Suprapubic skin (tissue), 4 donors: ENCODE results near the gene CCDC7. TPM values are rescaled to one million over a fixed set of nuclear protein-coding genes. Genes with fewer than 3 reads are reported as not detected.

Experiments used
- DNase-seq, 2 donors: peaks; one replicate each; pipeline ENCODE4 v3.0.0-alpha.2; 2019; ENCODE audit warnings: low spot score in 2 of 2
- H3K27ac ChIP-seq: fragments of 200-600 bp; sonication (generic); one replicate; pipeline ENCODE4 v1.5.1; 2019
- H3K27me3 ChIP-seq: fragments of 200-600 bp; sonication (generic); one replicate; pipeline ENCODE4 v1.5.1; 2019
- H3K36me3 ChIP-seq: fragments of 200-600 bp; sonication (generic); one replicate; pipeline ENCODE4 v1.5.1; 2019
- H3K4me1 ChIP-seq: fragments of 200-600 bp; sonication (generic); one replicate; pipeline ENCODE4 v1.5.1; 2019
- H3K4me3 ChIP-seq: fragments of 200-600 bp; sonication (generic); one replicate; pipeline ENCODE4 v1.5.1; 2019; ENCODE audit warnings: mild to moderate bottlenecking
- H3K9me3 ChIP-seq: fragments of 200-600 bp; sonication (generic); one replicate; pipeline ENCODE4 v1.5.1; 2019
- EP300 ChIP-seq: sonication (generic); formaldehyde crosslinking; IDR thresholded peaks from one replicate; pipeline ENCODE4 v1.6.1; 2017; ENCODE audit warnings: antibody characterized with exemption
- POLR2A ChIP-seq, 2 donors: fragments of 450-650 bp; IDR thresholded peaks; one replicate each; pipeline ENCODE4 v1.6.1; 2017; ENCODE audit warnings: antibody characterized with exemption in 2 of 2, mild to moderate bottlenecking in 2 of 2, moderate library complexity in 2 of 2
- POLR2AphosphoS5 ChIP-seq, 3 donors: sonication (generic); formaldehyde crosslinking; IDR thresholded peaks; one replicate each; pipeline ENCODE4 v1.6.1; 2017; ENCODE audit warnings: antibody characterized with exemption in 3 of 3
- WGBS: methylation state at CpG from one replicate; pipeline ENCODE4 v1.1.5; 2018; 5-methylcytosine and 5-hydroxymethylcytosine counted together
- total RNA-seq, 4 donors: library from RNA; depleted of rRNA; stranded (reverse); fragments of >200 nt; gene quantifications; one replicate each; pipeline ENCODE4 v1.1.0, GENCODE V29; 2016
- TF ChIP-seq, protein P1 (sequence below), 2 donors: fragments of 200-600 bp in 1 of 2; fragments of 450-650 bp in 1 of 2; sonication (generic) in 1 of 2; IDR thresholded peaks; one replicate each; pipeline ENCODE4 v1.5.1; 2016 to 2019; ENCODE audit warnings: antibody characterized with exemption in 2 of 2, mild to moderate bottlenecking in 1 of 2, moderate library complexity in 1 of 2

Gene CCDC7
- total RNA-seq, 4 donors from 2014 or later = 4.6 to 10.1 (median 7.6) TPM

DNA sequence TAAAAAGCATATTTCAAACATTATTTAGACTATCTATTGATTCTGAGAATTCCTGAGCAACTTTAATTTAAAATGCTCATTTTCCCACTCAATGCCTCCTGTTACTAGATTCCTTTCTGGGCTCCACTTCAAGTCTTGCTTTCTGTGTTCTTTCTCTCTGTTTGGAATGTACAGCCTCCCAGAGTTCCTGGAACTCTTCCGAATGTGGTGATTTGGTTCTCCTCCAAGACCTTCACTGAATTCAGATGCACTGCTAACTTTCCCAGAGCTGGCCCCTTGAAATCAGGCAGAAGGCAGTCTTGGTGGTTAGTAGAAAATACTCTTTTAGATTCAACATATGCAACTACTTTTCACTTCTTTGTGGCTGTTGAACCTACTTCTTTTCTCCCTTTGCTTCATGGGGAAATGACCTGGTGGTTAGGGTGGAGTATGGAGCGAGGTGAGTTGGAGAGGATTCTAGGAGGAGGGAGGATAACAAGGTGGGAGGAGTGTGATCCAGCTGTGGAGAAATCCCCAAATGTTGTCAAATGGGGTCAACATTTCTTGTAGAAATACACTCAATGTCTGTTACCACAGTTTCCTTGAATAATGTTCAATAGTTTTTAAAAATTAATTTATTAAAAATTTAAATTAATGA lies 27.9 kb upstream of the CCDC7 start:
- Histone ChIP-seq H3K4me3 (no peak overlapping the region), H3K36me3 (no peaks in the 10 kb centered on the region), H3K9me3 (no peaks in the 10 kb centered on the region), H3K27ac (no peak overlapping the region), H3K27me3 (no peaks in the 10 kb centered on the region), H3K4me1 (no peaks in the 10 kb centered on the region)
- 36% methylated on average over 2 of the region's 2 CpGs for WGBS
- TF ChIP-seq, protein P1, sequence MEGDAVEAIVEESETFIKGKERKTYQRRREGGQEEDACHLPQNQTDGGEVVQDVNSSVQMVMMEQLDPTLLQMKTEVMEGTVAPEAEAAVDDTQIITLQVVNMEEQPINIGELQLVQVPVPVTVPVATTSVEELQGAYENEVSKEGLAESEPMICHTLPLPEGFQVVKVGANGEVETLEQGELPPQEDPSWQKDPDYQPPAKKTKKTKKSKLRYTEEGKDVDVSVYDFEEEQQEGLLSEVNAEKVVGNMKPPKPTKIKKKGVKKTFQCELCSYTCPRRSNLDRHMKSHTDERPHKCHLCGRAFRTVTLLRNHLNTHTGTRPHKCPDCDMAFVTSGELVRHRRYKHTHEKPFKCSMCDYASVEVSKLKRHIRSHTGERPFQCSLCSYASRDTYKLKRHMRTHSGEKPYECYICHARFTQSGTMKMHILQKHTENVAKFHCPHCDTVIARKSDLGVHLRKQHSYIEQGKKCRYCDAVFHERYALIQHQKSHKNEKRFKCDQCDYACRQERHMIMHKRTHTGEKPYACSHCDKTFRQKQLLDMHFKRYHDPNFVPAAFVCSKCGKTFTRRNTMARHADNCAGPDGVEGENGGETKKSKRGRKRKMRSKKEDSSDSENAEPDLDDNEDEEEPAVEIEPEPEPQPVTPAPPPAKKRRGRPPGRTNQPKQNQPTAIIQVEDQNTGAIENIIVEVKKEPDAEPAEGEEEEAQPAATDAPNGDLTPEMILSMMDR (IDR thresholded peaks at IDR 0.05) = no peak
- TF ChIP-seq POLR2AphosphoS5 (IDR thresholded peaks at IDR 0.05) (no peak), POLR2A (IDR thresholded peaks at IDR 0.05) (no peak), EP300 (no peak)
- no peak for DNase-seq

DNA sequence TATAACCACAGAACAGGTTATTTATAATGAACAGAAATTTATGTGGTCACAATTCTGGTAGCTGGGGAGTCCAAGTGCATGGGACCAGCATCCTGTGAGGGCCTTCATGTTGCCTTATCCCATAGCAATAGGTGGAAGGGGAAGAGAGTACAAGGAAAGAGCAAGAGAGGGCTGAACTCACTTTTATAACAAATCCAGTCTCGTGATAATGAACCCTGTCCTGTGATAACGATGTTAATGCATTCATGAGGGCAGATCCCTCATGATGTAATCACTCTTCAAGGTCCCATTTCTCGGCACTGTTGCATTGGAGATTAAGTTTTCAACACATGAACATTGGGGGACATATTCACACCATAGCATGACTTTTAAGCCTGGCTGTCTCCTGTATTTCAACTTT lies 27.4 kb upstream of the CCDC7 start:
- Histone ChIP-seq H3K9me3 (no peaks in the 10 kb centered on the region), H3K27ac (no peak overlapping the region)
- 77% methylated on average over 3 of the region's 3 CpGs for WGBS

DNA sequence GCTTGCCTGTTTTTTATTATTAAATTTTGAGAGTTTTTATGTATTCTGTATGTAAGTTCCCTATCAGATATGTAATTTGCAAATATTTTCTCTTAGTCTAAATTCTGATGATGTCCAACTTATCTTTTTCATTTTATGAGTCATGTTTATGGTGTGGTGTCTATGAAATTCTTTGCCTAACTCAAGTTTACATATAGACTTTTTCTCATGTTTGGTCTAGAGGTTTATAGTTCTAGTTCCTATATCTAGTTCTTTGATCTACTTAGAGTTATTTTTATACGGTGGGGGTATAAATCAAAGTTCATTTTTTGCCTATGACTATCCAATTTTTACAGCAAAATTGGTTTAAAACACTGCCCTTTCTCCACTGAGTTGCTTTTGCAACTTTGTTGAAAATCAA lies 26.3 kb upstream of the CCDC7 start:
- Histone ChIP-seq H3K27ac (no peak overlapping the region), H3K27me3 (no peaks in the 10 kb centered on the region), H3K4me3 (no peak overlapping the region), H3K36me3 (no peaks in the 10 kb centered on the region), H3K9me3 (no peaks in the 10 kb centered on the region), H3K4me1 (no peaks in the 10 kb centered on the region)
- TF ChIP-seq POLR2A (IDR thresholded peaks at IDR 0.05) = no peak
- no peak for TF ChIP-seq EP300
- no peak for TF ChIP-seq POLR2AphosphoS5 (IDR thresholded peaks at IDR 0.05)
- TF ChIP-seq, protein P1 (IDR thresholded peaks at IDR 0.05) = no peak
- no peak for DNase-seq
- 53% methylated on average over 1 of the region's 1 CpG for WGBS

More for the DNA sequence above, 27.4 kb upstream of the CCDC7 start:
- Histone ChIP-seq H3K4me1 (no peaks in the 10 kb centered on the region), H3K4me3 (no peak overlapping the region), H3K36me3 (no peaks in the 10 kb centered on the region), H3K27me3 (no peaks in the 10 kb centered on the region)
- no peak for TF ChIP-seq EP300
- no peak for TF ChIP-seq POLR2AphosphoS5 (IDR thresholded peaks at IDR 0.05)
- TF ChIP-seq, protein P1 (IDR thresholded peaks at IDR 0.05) = no peak
- no peak for TF ChIP-seq POLR2A (IDR thresholded peaks at IDR 0.05)
- no peak for DNase-seq

DNA sequence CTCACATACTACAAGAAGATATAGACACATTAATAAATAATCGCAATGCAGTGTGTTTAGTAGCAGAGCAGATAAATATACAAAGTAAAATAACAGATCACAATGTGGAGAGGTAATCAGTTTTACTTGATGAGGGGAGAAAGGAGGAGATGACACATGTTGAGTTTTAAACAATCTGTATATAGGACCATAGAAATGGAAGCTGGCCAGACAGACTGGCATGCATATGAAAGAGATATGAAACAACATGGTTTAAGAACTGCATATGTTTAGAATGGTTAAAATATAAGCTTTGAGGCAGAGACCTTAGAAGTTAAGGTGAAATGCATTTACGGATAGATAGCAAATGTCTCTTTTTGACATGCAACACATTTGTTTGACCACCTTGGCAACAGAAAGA lies 19.8 kb upstream of the CCDC7 start:
- no peaks in the 10 kb centered on the region for H3K27me3 ChIP-seq
- H3K4me1 ChIP-seq = no peaks in the 10 kb centered on the region
- no peaks in the 10 kb centered on the region for H3K36me3 ChIP-seq
- H3K9me3 ChIP-seq = no peaks in the 10 kb centered on the region
- no peak for TF ChIP-seq EP300
- TF ChIP-seq, protein P1 (IDR thresholded peaks at IDR 0.05) = no peak
- no peak for TF ChIP-seq POLR2A (IDR thresholded peaks at IDR 0.05)
- TF ChIP-seq POLR2AphosphoS5 (IDR thresholded peaks at IDR 0.05) = no peak
- DNase-seq = no peak
- H3K4me3 ChIP-seq = no peak overlapping the region
- no peak overlapping the region for H3K27ac ChIP-seq
- 92% methylated on average over 2 of the region's 2 CpGs for WGBS

DNA sequence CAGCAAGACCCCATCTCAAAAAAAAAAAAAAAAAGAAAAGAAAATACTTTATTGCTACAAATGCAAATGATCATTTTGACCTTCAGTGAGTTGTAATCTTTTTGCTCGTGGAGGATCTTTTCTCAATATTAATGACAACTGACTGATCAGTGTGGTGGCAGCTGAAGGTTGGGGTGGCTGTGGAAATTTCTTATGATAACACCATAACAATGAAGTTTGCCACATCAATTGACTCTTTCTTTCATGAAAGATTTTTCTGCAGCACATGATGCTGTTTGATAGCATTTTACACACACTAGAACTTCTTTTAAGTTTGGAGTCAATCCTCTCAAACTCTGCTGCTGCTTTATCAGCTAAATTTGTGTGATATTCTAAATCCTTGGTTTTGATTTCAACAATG lies 12.4 kb upstream of the CCDC7 start:
- Histone ChIP-seq H3K9me3 (no peaks in the 10 kb centered on the region), H3K4me1 (no peaks in the 10 kb centered on the region), H3K27me3 (no peaks in the 10 kb centered on the region), H3K27ac (no peak overlapping the region), H3K36me3 (no peaks in the 10 kb centered on the region), H3K4me3 (no peak overlapping the region)
- TF ChIP-seq, protein P1 (IDR thresholded peaks at IDR 0.05) = no peak
- TF ChIP-seq EP300 = no peak
- no peak for DNase-seq
- WGBS = 53% methylated on average over 1 of the region's 1 CpG
